ENCODE measurements around the gene KRT79. TPM values are rescaled to one million over a fixed set of nuclear protein-coding genes. Genes with fewer than 3 reads are reported as not detected.

Gene KRT79
- total RNA-seq, 2 experiments from 2014 or later = not detected

GRCh38 chr12:52788192-52788875 lies 45.8 kb downstream of the KRT79 start:
- DNase-seq (no peak), ATAC-seq (no peak)
- H3K27ac Mint-ChIP-seq = no peak overlapping the region
- peaks cover 7% of the 10 kb centered on the region for H3K4me1 Mint-ChIP-seq (ENCODE audit: low read depth)
- no peaks in the 10 kb centered on the region for H3K36me3 Mint-ChIP-seq (ENCODE audit: low read depth)
- no peaks in the 10 kb centered on the region for H3K9me3 Mint-ChIP-seq (ENCODE audit: insufficient read depth)
- no peak overlapping the region for H3K4me3 Mint-ChIP-seq
- CTCF ChIA-PET = interaction anchor here (1.3 kb wide), 1 partner anchor 97 kb away, joined by 3 read pairs; no protein-coding TSS in a partner anchor
- peaks cover 44% of the 10 kb centered on the region for H3K27me3 Mint-ChIP-seq (ENCODE audit: low read depth)
- POLR2A ChIA-PET = interaction anchor here (0.6 kb wide), 1 partner anchor 577 kb away, joined by 3 read pairs; no protein-coding TSS in a partner anchor

GRCh38 chr12:52787324-52788191 lies 46.6 kb downstream of the KRT79 start:
- H3K27ac Mint-ChIP-seq = no peak overlapping the region
- H3K27me3 Mint-ChIP-seq (ENCODE audit: low read depth) = peaks cover 41% of the 10 kb centered on the region
- no peak for DNase-seq
- ATAC-seq = no peak
- no peaks in the 10 kb centered on the region for H3K9me3 Mint-ChIP-seq (ENCODE audit: insufficient read depth)
- no peaks in the 10 kb centered on the region for H3K36me3 Mint-ChIP-seq (ENCODE audit: low read depth)
- ChIA-PET CTCF (interaction anchor here (1.3 kb wide), 1 partner anchor 98 kb away, joined by 3 read pairs; no protein-coding TSS in a partner anchor), POLR2A (interaction anchor here (0.6 kb wide), 1 partner anchor 578 kb away, joined by 3 read pairs; no protein-coding TSS in a partner anchor)
- H3K4me1 Mint-ChIP-seq (ENCODE audit: low read depth) = peaks cover 7% of the 10 kb centered on the region
- H3K4me3 Mint-ChIP-seq = no peak overlapping the region

- Mint-ChIP-seq H3K4me3 (no peak overlapping the region), H3K27me3 (ENCODE audit: low read depth) (peaks cover 32% of the 10 kb centered on the region), H3K4me1 (ENCODE audit: low read depth) (no peaks in the 10 kb centered on the region), H3K9me3 (ENCODE audit: insufficient read depth) (no peaks in the 10 kb centered on the region), H3K36me3 (ENCODE audit: low read depth) (no peaks in the 10 kb centered on the region), H3K27ac (no peak overlapping the region)
- ATAC-seq (no peak), DNase-seq (no peak)
- ChIA-PET CTCF (no interaction called here), POLR2A (no interaction called here)
Measured at GRCh38 chr12:52784909-52785308, 49.2 kb downstream of the KRT79 start.

DNA sequence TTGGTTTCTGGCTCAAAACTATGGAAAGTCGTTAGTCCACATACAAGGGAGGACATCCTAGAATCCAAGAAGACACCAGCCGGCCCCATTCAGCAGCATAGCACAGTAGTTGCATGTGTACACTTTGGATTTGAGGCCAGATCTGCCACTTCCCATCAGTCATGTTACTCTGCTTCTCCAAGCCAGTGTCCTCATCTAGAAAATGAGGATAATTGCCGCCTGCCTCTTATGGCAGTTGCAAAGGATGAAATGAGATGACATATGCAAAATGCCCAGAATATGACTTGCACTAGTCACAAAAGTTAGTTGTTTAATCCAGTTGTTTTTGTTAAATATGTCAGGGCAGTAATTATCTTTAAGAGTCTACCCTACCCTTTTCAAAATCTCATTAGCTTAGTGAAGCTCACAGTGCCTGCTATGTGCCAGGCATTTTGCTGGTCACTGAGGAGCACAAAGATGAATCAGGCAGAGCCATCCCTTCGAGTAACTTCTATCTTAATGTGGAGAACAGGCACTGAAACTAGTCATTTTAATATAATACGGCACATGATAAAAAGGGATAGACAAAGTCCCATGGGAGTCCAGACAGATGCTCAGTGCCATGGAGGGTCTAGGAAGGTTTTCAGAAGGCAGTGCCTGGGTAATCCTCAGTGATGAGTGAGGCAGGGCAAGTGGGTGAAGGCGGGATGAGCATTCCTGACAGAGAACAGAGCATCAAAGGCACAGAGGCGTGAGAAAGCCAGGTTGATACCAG lies 50.4 kb downstream of the KRT79 start:
- ChIA-PET POLR2A (no interaction called here), CTCF (no interaction called here)
- Mint-ChIP-seq H3K36me3 (ENCODE audit: low read depth) (no peaks in the 10 kb centered on the region), H3K27me3 (ENCODE audit: low read depth) (peaks cover 25% of the 10 kb centered on the region), H3K9me3 (ENCODE audit: insufficient read depth) (no peaks in the 10 kb centered on the region), H3K4me3 (no peak overlapping the region), H3K4me1 (ENCODE audit: low read depth) (no peaks in the 10 kb centered on the region), H3K27ac (no peak overlapping the region)
- ATAC-seq (no peak), DNase-seq (no peak)

GRCh38 chr12:52782502-52782901 lies 51.6 kb downstream of the KRT79 start:
- Mint-ChIP-seq H3K36me3 (ENCODE audit: low read depth) (no peaks in the 10 kb centered on the region), H3K27me3 (ENCODE audit: low read depth) (peaks cover 20% of the 10 kb centered on the region), H3K4me3 (no peak overlapping the region), H3K27ac (no peak overlapping the region), H3K9me3 (ENCODE audit: insufficient read depth) (no peaks in the 10 kb centered on the region), H3K4me1 (ENCODE audit: low read depth) (no peaks in the 10 kb centered on the region)
- DNase-seq (no peak), ATAC-seq (no peak)
- ChIA-PET POLR2A (no interaction called here), CTCF (no interaction called here)

- CTCF ChIA-PET = interaction anchor here (0.9 to 1.0 kb wide), 2 partner anchors 89 to 98 kb away, joined by 3 to 4 read pairs; no protein-coding TSS in a partner anchor
- H3K36me3 Mint-ChIP-seq (ENCODE audit: low read depth) = no peaks in the 10 kb centered on the region
Measured at GRCh38 chr12:52781399-52782082, 52.6 kb downstream of the KRT79 start.

DNA sequence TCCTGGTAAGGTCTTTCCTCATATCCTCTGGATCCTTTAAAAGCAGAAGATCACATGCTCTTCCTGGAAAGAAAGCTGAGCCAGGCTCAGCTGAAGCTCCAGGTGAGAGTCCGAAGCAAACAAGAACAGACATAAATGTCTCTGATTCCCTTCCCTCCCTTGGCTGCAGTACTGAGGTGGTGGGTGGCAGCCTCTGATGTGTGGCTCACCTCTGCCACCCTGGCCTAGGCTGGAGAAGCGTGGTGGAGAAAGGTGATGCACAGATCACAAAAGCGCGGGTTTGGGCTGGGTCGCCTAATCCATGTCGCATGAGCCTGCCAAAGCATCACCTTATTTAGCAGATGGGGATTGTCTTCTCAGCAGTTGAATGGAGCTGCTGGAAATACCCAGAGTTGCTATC lies 54.2 kb downstream of the KRT79 start:
- Mint-ChIP-seq H3K27me3 (ENCODE audit: low read depth) (peaks cover 16% of the 10 kb centered on the region), H3K4me1 (ENCODE audit: low read depth) (no peaks in the 10 kb centered on the region), H3K27ac (no peak overlapping the region), H3K36me3 (ENCODE audit: low read depth) (no peaks in the 10 kb centered on the region), H3K9me3 (ENCODE audit: insufficient read depth) (no peaks in the 10 kb centered on the region), H3K4me3 (no peak overlapping the region)
- ATAC-seq (no peak), DNase-seq (no peak)
- CTCF ChIA-PET = no interaction called here
- POLR2A ChIA-PET = no interaction called here

More at GRCh38 chr12:52781399-52782082, 52.6 kb downstream of the KRT79 start:
- H3K27ac Mint-ChIP-seq = no peak overlapping the region
- DNase-seq (no peak), ATAC-seq (no peak)
- H3K27me3 Mint-ChIP-seq (ENCODE audit: low read depth) = peaks cover 20% of the 10 kb centered on the region
- no peaks in the 10 kb centered on the region for H3K4me1 Mint-ChIP-seq (ENCODE audit: low read depth)
- H3K4me3 Mint-ChIP-seq = no peak overlapping the region
- H3K9me3 Mint-ChIP-seq (ENCODE audit: insufficient read depth) = no peaks in the 10 kb centered on the region
- POLR2A ChIA-PET = no interaction called here

GRCh38 chr12:52778833-52779232 lies 55.3 kb downstream of the KRT79 start:
- no peak for DNase-seq
- ChIA-PET POLR2A (no interaction called here), CTCF (no interaction called here)
- H3K4me3 Mint-ChIP-seq = no peak overlapping the region
- ATAC-seq = no peak
- no peaks in the 10 kb centered on the region for H3K36me3 Mint-ChIP-seq (ENCODE audit: low read depth)
- H3K27me3 Mint-ChIP-seq (ENCODE audit: low read depth) = peaks cover 10% of the 10 kb centered on the region
- H3K27ac Mint-ChIP-seq = no peak overlapping the region
- no peaks in the 10 kb centered on the region for H3K4me1 Mint-ChIP-seq (ENCODE audit: low read depth)
- H3K9me3 Mint-ChIP-seq (ENCODE audit: insufficient read depth) = no peaks in the 10 kb centered on the region

DNA sequence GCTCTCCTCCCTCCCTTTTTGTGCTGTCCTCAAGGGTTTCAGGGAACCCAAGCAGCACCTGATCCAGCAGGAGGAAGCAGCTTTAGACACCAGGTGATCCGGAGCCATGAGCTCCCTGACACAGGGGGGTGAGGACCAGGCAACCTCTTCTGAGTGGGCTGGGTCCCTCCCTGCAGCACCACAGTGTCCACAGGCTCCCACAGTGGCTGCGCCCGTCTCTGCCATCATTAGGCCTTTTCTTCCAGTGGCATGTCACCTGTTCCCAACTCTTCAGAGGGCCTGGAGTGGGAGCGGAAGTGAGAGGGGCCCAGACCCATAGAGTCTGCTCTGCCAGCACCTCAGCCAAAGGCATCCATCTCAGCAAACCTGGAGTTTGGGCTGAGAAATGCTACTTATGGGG lies 56.5 kb downstream of the KRT79 start:
- no peak for ATAC-seq
- no peak overlapping the region for H3K27ac Mint-ChIP-seq
- POLR2A ChIA-PET = no interaction called here
- H3K36me3 Mint-ChIP-seq (ENCODE audit: low read depth) = no peaks in the 10 kb centered on the region
- H3K9me3 Mint-ChIP-seq (ENCODE audit: insufficient read depth) = no peaks in the 10 kb centered on the region
- no peak for DNase-seq
- no peak overlapping the region for H3K4me3 Mint-ChIP-seq
- CTCF ChIA-PET = no interaction called here
- no peaks in the 10 kb centered on the region for H3K4me1 Mint-ChIP-seq (ENCODE audit: low read depth)
- H3K27me3 Mint-ChIP-seq (ENCODE audit: low read depth) = peaks cover 19% of the 10 kb centered on the region

GRCh38 chr12:52776913-52777395 lies 57.2 kb downstream of the KRT79 start, which contains the start of gene KRT76:
KRT76 (minus strand) TSS chr12:52777345; CDS start chr12:52777291, 54 bp downstream.
- H3K4me3 Mint-ChIP-seq = no peak within 1 kb of the TSS
- no peaks in the 10 kb centered on the region for H3K4me1 Mint-ChIP-seq (ENCODE audit: low read depth)
- no peaks in the 10 kb centered on the region for H3K36me3 Mint-ChIP-seq (ENCODE audit: low read depth)
- ATAC-seq = no peak
- ChIA-PET CTCF (interaction anchor here (1.9 kb wide), 1 partner anchor 191 kb away, joined by 4 read pairs; no protein-coding TSS in a partner anchor), POLR2A (no interaction called here)
- no peak within 1 kb of the TSS for H3K27ac Mint-ChIP-seq
- H3K9me3 Mint-ChIP-seq (ENCODE audit: insufficient read depth) = no peaks in the 10 kb centered on the region
- no peak for DNase-seq
- H3K27me3 Mint-ChIP-seq (ENCODE audit: low read depth) = peaks cover 20% of the 10 kb centered on the region

DNA sequence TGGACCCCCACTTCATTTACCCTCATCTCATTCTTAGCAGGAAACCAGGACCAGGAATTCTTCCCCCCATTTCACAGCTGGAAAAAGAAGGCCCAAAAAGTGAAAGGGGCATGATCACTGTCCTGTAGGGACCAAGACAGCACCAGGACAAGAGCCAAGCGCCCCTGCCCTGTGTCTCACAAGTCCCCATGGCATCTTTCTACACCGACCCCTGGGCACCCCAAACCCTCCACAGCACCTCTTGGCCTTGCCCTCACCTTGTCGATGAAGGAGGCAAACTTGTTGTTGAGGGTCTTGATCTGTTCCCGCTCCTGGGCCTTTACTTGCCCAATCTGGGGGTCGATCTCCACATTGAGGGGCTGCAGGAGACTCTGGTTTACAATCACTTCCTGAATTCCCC lies 57.7 kb downstream of the KRT79 start:
- Mint-ChIP-seq H3K27ac (no peak overlapping the region), H3K27me3 (ENCODE audit: low read depth) (peaks cover 20% of the 10 kb centered on the region), H3K4me1 (ENCODE audit: low read depth) (no peaks in the 10 kb centered on the region), H3K36me3 (ENCODE audit: low read depth) (no peaks in the 10 kb centered on the region), H3K4me3 (no peak overlapping the region), H3K9me3 (ENCODE audit: insufficient read depth) (no peaks in the 10 kb centered on the region)
- ATAC-seq (no peak), DNase-seq (no peak)
- CTCF ChIA-PET = interaction anchor here (1.3 to 1.9 kb wide), 2 partner anchors 94 to 191 kb away, joined by 4 to 8 read pairs; no protein-coding TSS in a partner anchor
- POLR2A ChIA-PET = no interaction called here

Data from activated CD8-positive, alpha-beta T cell treated with anti-CD3 and anti-CD28 coated beads, Interleukin-2, amount 10 ng/mL, durations not matched to agents 7 days and 5 days (primary cell).